Activated naive CD4-positive, alpha-beta T cell treated with anti-CD3 and anti-CD28 coated beads, Interleukin-2, amount 50 U/mL, for 16 hours (primary cell): ENCODE data around the gene CLRN2.
"Not testable (repeated sequence)": the region's sequence is repeated elsewhere in the genome, so short reads cannot be mapped to it uniquely, and the experiment has no call there.

Experiments
- DNase-seq: peaks from one replicate; pipeline ENCODE4 v3.0.0-alpha.2; 2020

The CLRN2 gene

DNA sequence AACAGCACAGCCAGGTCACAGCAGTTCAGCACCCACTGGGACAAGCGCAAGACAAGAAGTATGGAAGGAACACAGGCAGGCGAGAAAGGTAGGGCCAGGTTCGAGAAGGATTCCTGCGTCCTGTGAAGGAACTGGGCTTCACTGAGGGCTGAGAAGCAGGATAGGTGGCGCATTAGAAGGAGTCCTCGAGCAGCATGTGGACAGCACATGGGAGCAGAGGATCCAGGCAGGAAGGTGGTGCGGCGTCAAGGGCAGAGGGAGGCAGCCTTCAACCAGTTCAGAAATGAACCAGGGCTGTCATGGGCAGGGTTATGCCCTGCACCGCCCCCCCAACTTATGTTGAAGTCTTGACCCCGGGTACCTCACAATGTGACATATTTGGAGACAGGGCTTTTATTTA lies 31.3 kb downstream of the CLRN2 start:
- no peak for DNase-seq

DNA sequence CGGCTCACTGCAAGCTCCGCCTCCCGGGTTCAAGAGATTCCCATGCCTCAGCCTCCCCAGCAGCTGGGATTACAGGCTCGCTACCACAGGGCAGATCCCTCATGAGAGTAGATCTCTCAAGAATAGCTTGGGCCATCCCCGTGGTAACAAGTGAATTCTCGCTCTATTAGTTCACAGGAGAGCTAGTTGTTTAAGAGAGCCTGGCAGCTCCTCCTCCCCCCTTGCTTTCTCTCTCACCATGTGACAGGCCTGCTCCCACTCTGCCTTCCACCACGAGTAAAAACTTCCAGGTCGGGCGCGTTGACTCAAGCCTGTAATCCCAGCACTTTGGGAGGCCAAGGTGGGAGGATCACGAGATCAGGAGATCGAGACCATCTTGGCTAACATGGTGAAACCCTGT lies 31.7 kb downstream of the CLRN2 start:
- no peak for DNase-seq

DNA sequence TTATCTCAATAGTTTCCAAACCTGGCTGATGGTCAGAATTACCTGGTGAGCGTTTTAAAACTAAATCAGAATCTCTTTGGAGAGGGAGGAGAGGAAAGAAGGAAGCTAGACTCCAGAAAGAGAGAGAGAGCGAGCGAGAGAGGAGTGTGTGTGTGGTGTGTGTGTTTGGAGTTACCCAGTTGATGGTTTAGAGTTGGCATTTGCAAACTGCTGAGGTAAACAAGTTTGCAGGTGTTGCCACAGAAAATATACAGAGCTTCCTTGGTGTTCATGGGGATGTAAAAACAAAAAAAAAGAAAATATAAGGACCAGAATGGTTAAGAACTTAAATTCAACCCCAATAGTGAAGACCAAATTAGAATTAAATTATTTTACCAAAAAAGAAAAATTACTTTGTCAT lies 35.6 kb downstream of the CLRN2 start:
- no peak for DNase-seq

DNA sequence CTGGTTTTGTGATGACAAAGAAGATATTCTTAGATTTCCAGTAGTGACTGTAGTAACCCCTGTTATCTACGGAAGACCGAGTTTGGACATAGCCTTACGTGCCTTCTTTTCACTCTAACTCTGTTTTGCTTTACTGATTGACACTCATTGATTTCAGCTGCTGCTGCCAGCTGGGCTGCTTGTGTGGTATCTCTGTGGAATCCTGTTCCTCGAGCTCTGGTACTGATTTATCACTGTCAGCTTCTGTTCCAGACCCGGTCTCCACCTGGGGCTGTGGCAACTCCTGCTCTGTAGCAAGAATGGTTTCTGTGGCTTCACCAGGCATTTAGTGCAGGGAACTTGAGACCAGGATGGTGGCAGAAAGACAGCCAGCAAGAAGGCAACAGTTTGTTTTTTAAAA lies 37.5 kb downstream of the CLRN2 start:
- no peak for DNase-seq

DNA sequence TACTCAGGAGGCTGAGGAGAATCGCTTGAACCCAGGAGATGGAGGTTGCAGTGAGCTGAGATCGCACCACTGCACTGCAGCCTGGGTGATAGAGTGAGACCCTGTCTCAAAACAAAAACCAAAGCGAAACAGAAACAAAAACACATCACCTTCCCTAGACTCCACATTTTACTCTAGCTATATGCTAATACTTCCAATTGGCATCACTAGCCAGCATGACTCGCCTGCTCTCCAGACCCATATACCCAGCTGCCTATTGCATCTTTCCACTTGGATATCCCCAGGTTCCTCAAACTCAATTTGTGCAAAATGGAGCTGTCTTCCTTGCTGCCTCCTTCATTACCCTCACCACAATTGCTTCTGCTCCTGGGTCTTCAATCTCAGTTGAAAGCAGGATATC lies 39.6 kb downstream of the CLRN2 start:
- DNase-seq = no peak

DNA sequence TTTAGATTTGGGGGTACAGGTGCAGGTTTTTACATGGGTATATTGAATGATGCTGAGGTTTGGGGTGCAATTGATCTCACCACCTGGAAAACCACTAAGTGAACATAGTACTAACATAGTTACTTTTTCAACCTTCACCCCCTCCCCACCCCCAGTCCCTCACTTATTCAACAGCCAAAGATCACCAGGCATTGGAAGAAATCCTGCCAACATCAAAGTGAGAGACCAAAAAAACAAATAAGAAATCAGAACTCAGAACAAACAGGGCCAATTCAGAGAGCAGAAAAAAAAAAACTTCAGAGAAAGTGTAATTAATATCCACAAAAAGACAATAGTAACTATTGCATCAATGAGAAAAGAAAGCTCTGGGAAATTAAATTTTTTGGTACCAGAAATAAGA lies 41.5 kb downstream of the CLRN2 start:
- DNase-seq = no peak

DNA sequence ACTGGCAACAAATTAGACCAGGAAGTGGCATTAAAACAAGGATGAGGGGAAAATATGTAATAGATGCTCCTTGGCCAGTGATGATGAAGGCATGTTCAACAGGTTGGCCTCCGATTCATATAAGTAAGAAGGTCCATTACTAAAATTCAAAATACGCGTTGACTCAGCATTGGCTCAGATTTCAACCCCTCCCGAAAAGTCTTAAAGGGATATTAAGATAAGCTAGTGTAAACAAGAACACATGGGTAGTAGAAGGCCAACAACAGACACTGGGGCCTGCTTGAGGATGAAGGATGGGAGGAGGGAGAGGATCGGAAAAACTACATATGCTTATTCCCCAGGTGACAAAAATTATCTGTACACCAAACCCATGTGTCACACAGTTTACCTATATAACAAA lies 42.9 kb downstream of the CLRN2 start:
- DNase-seq = no peak

DNA sequence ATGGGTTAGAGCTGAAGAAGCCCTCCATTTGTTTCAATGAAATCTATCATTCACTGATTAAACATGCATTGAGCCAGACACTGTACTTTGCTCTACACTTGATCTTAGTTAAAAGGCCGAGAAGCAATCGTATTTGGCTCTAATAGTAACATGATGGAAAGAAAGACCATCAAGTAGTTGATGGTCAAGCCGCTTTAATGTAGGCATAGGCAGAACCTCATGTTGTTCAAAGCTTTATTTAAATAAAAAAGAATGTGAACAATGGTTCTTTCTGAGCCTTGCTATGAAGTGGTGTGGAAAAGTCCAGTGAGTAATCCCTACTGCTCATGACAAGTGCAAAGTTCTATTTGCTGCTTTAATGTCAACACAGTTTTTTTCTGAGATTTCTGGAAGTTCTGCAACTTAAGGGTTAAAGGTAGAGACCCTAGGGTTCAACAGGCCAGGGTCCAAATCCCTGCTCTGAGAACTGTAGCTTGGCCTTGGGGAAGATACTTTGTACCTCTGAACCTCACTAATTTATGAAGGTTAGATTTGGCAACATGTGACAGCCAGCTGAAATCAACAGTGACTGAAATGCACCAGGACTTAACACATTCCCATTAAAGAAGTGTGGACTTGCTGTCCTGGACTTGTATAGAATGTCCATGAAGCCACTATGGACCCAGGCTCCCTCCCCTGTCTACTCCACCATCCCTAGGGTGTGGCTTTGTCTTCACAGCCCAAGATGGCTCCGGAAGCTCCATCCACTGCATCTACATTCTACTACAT lies 44.2 kb downstream of the CLRN2 start:
- no peak for DNase-seq

DNA sequence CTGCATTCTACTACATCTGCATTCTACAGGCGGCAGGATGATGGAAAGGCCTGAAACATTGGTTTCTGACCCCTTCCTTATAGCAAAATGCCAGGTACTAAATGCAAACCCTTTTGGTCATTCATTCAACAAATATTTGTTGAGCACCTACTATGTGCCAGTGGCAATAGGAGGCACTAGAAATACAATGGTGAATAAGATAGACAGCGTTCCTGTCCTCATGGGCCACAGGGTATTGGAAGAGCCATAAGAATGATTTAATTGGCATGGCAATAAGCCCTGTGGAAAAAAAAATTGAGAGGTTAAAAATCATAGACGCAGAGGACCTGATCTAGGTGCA lies 44.7 kb downstream of the CLRN2 start:
- DNase-seq = no peak

DNA sequence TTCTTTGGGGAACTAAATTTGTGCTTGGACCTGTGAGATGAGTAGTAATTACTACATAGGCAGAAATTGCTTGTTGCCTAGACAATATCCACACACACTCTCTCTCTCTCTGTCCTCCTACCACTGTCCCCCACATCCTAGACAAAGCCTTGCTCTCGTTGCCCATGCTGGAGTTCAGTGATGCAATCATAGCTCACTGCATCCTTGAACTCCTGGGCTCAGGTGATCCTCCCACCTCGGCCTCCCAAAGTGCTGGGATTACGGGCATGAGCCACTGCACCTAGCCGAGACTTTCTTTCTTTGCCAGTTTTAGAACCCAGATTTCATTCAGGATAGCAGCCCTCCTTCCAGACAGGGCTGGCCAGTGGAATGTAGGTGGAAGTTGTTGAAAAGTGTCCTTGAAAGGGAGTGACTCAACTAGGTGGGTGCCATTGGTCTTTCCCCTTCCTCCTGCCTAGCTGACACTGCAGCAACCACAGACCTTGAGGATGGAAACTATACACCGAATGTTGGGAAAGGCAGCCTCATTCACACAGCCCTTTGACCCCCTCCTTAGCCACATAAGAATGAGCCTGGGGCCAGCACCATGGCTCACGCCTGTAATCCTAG lies 45.2 kb downstream of the CLRN2 start:
- no peak for DNase-seq

DNA sequence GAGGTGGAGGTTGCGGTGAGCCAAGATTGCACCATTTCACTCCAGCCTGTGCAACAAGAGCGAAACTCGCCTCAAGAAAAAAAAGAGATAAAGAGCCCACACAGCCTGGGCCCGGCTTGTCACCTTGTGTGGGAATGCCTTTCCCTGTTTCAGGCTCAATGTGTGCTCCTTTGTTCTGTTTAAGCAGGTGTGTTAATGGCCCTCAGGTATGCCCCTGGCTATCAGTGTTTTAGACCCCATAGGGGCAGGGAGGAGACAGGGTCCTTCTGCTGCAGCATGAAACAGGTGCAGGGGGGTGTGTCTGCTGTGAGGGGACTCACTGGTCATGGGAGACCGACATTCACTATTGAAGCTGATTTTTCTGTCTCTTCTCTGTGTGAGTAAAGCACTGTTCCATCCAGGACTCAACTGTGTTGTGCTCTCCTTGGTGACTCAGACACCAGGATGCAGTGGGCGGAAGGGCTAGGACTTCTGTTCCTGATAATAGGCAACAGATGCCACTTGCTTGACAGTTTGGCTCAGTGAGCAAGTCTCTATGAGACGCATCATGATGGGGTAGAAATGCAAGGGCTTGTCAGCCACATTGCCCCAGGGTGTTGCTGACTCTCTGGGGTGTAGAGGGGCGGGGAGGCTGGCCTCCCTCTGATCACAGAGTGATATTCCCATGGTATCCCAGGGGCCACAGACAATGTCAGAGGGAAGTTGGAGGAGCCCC lies 46.4 kb downstream of the CLRN2 start:
- DNase-seq = no peak

DNA sequence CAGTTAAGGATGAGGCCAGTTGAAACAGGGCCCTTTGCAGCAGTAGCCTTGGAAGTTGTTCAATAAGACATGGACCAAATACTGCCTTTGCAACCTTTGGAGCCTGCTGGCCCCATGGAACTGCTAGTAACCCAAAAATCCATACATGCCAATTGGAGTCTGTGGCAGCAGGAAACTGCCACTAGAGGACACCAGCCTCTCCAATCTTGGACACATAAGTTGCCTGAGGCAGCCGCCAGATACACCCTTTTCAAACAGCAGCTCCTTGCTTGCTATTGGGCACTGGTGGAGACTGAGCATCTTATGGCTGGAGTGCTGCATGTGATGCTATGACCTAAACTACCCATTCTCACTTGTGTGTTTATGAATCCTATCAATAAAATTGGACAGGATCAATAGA lies 47.2 kb downstream of the CLRN2 start:
- no peak for DNase-seq

DNA sequence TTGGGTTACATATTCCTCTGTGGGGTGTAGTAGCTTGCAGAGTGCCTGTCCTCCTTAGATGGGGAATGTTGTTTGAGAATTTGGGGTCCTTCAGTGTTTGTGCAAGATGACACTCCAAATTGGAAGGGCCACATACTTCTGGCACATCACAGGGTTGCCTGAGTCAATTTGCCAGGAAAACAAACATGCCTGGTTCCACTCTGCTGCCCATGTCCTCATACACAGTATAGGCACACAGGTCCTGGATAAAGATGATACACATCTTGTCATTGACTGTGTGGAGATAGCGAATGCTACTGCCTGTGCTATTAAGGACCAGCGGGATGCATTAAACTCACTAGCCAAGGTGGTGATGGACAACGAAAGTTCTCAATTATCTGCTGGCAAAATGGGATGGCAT lies 50.9 kb downstream of the CLRN2 start:
- DNase-seq = no peak

DNA sequence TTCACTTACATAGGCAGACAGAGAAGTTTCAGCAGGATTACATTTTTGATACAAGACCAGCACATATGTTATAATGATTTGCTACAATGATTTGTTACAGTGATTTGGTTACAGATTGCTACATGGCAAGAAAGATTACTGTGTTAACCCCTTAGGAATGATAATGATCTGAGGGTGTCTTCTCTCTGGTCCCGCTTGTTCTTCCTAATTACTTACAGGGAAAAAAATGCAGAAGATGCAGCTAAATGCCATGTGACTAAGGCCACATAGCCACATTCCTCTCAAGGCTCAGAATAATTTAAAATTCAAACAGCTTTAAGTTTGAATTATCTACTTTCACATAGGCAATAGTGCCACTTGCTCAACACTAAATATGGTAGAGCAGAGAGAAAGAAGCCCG lies 52.3 kb downstream of the CLRN2 start:
- DNase-seq = no peak

DNA sequence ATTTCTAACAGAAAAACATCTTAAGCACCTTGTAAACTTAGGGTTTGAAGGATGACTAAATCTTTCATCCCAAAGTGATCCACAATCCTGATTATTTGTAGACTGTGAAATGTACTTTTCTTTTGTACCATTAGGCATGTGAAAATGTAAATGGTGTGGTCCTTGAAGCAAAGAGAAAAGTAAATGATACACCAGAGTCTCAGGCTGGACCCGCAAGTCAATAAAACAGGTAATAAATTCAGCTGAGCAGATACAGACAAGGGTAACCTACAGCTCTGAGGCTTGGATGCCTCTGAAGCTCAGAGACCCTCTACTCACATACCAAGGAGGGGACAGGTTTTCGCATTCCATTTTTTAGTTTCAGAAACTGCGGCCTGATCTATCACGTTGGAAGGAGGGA lies 59.2 kb downstream of the CLRN2 start:
- DNase-seq = no peak

DNA sequence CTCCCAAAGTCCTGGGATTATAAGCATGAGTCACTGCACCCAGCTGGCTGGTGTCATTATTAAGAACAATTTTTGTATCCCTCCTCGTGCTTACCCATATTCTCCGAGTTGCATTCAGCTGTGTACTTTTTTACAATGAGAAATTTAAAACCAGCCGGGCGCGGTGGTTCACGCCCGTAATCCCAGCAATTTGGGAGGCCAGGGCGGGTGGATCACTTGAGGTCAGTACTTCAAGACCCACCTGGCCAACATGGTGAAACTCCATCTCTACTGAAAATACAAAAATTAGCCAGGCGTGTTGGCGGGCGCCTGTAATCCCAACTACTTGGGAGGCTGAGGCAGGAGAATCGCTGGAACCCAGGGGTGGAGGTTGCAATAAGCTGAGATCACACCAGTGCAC lies 60.2 kb downstream of the CLRN2 start:
- not testable (repeated sequence) for DNase-seq
